BJ (cell line): Measurements from ENCODE around the gene TOR4A. TPM values are rescaled to one million over a fixed set of nuclear protein-coding genes. Genes with fewer than 3 reads are reported as not detected.

ENCODE experiments used
- CTCF ChIA-PET: fragments of 350-600 bp; formaldehyde crosslinking; extraction: SDS; loops from one replicate; lab custom pipeline; 2021; ENCODE audit warnings: antibody characterized with exemption, inconsistent platforms; lab: Yijun Ruan, JAX
- POLR2A ChIA-PET: fragments of 300-600 bp; sonication (Branson Sonifier 250); formaldehyde crosslinking; extraction: SDS; loops from one replicate; lab custom pipeline; 2021; ENCODE audit warnings: antibody characterized with exemption; lab: Charles Lee
- DNase-seq: peaks from one replicate; pipeline ENCODE4 v3.0.0-alpha.2; 2011; ENCODE audit warnings: low read depth
- H3K27me3 ChIP-seq: 2 replicates; pipeline ENCODE4 v1.6.0; 2011; ENCODE audit warnings: low read length; ENCODE audit not compliant: control insufficient read depth, insufficient read depth
- H3K36me3 ChIP-seq: 2 replicates; pipeline ENCODE4 v1.5.1; 2011; ENCODE audit warnings: low read length; ENCODE audit not compliant: control insufficient read depth, insufficient read depth
- H3K4me3 ChIP-seq: 2 replicates; pipeline ENCODE4 v1.5.1; 2011; ENCODE audit warnings: low read depth, mild to moderate bottlenecking, control low read depth, low read length
- polyA plus RNA-seq: library from polyadenylated mRNA; depleted of rRNA; stranded (reverse); fragments of >200 nt; gene quantifications from 2 replicates; pipeline ENCODE4 v1.2.3, GENCODE V29; 2011
- TF ChIP-seq, protein P1 (sequence below): IDR thresholded peaks from 2 replicates; pipeline ENCODE4 v1.5.1; 2011; ENCODE audit warnings: low read depth, mild to moderate bottlenecking, control low read depth, inconsistent platforms, low read length, moderate library complexity; ENCODE audit not compliant: insufficient read depth

Gene TOR4A
- polyA plus RNA-seq, 1 experiment: 23.8 TPM

DNA sequence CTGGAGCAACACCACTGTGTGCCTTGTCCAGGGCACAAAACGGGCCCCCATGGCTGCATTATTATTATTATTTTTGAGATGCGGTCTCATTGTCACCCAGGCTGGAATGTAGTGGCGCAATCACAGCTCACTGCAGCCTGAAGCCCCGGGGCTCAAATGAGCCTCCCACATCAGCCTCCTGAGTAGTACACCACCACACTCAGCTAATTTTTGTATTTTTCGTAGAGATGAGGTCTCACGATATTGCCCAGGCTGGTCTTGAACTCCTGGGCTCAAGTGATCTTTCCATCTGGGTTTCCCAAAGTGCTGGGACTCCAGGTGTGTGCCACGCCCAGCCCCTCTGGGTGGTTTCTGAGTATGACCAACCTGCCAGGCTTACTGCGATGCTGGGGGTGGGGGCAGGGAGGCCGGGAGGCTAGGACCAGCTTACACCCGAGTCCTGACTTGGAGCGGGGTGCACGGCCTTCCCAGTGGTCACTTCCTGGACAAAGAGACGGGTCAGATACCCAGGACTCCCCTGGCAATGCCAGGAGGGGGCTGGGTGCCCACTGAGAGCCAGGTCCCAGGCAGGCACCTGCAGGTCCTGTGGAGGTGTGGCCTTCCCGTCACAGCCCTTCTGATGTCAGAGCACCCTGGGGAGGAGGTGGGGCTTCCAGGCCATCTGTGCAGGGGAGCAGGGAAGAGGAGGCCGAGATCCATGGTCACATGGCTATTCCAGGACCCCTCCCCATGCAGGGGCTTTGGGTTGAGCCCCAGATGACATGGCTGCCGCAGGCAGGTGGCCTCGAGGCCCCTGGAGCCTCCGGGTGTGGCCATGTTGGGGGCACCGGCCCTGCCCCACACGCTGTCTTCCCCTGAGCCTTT, 32.9 kb downstream of the TOR4A start:
- ChIA-PET CTCF (interaction anchor here (1.2 kb wide), 1 partner anchor 9 kb away, joined by 7 read pairs; no protein-coding TSS in a partner anchor), POLR2A (interaction anchor here (0.5 kb wide), 1 partner anchor 240 kb away, joined by 6 read pairs; no protein-coding TSS in a partner anchor)
- TF ChIP-seq, protein P1, sequence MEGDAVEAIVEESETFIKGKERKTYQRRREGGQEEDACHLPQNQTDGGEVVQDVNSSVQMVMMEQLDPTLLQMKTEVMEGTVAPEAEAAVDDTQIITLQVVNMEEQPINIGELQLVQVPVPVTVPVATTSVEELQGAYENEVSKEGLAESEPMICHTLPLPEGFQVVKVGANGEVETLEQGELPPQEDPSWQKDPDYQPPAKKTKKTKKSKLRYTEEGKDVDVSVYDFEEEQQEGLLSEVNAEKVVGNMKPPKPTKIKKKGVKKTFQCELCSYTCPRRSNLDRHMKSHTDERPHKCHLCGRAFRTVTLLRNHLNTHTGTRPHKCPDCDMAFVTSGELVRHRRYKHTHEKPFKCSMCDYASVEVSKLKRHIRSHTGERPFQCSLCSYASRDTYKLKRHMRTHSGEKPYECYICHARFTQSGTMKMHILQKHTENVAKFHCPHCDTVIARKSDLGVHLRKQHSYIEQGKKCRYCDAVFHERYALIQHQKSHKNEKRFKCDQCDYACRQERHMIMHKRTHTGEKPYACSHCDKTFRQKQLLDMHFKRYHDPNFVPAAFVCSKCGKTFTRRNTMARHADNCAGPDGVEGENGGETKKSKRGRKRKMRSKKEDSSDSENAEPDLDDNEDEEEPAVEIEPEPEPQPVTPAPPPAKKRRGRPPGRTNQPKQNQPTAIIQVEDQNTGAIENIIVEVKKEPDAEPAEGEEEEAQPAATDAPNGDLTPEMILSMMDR: no peak
- Histone ChIP-seq H3K36me3 (no peaks in the 10 kb centered on the region), H3K27me3 (no peaks in the 10 kb centered on the region), H3K4me3 (no peak overlapping the region)
- DNase-seq: no peak

GRCh38 chr9:137311171-137311985, 33.9 kb downstream of the TOR4A start:
- H3K36me3 ChIP-seq: no peaks in the 10 kb centered on the region
- ChIA-PET CTCF (no interaction called here), POLR2A (interaction anchor here (0.5 kb wide), 1 partner anchor 241 kb away, joined by 6 read pairs; no protein-coding TSS in a partner anchor)
- TF ChIP-seq, protein P1: no peak
- no peak overlapping the region for H3K4me3 ChIP-seq
- no peaks in the 10 kb centered on the region for H3K27me3 ChIP-seq
- DNase-seq: no peak

- no peak overlapping the region for H3K4me3 ChIP-seq
- CTCF ChIA-PET: interaction anchor here (1.6 kb wide), 1 partner anchor 10 kb away, joined by 5 read pairs; the partner anchor contains the start of gene NRARP
- TF ChIP-seq, protein P1: no peak
- no peaks in the 10 kb centered on the region for H3K36me3 ChIP-seq
- POLR2A ChIA-PET: no interaction called here
- H3K27me3 ChIP-seq: no peaks in the 10 kb centered on the region
- DNase-seq: no peak
Observed at GRCh38 chr9:137311986-137312851, 34.7 kb downstream of the TOR4A start.

DNA sequence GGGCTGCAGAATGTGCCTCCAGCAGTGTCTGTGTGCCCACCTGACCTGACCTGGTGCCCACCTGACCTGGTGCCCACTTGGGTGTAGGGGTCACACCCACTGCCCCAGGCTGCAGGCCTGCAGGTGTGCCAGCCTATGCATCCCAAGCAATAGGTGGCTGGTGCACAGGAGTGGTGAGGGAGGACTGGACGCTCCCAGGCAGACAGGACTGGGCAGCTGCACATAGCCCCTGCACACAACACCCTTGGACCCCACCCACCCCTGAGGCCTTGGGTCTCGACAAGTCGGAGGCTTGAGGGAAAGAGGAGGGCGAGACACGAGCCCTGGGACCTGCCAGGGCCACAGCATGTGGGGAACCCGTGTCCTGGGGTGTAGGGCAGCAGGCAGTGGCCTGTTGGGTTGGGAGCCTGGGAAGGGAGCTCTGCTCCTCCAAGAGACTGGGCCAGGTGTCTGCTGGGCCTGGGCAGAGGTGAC, 35.4 kb downstream of the TOR4A start:
- H3K36me3 ChIP-seq: no peaks in the 10 kb centered on the region
- DNase-seq: no peak
- H3K4me3 ChIP-seq: no peak overlapping the region
- POLR2A ChIA-PET: no interaction called here
- CTCF ChIA-PET: interaction anchor here (1.6 kb wide), 1 partner anchor 11 kb away, joined by 5 read pairs; the partner anchor contains the start of gene NRARP
- H3K27me3 ChIP-seq: no peaks in the 10 kb centered on the region
- TF ChIP-seq, protein P1: no peak
